Mesenchymal stem cell (in vitro differentiated cells and primary cell): ENCODE data around the gene IRF2BPL.
A peak's percentile ranks its signal among the peaks of the same experiment; 100 is the strongest.

ENCODE experiments used
- DNase-seq: peaks from one replicate; pipeline ENCODE4 v3.0.0-alpha.2; 2013
- H2AFZ ChIP-seq: one replicate; pipeline ENCODE4 v1.6.1; 2013; ENCODE audit warnings: low read depth, mild to moderate bottlenecking, control low read depth, inconsistent platforms, low read length, moderate library complexity
- H2AK5ac ChIP-seq: 2 replicates; pipeline ENCODE4 v1.6.1; 2013; ENCODE audit warnings: low read length, moderate library complexity, mild to moderate bottlenecking, inconsistent platforms; ENCODE audit not compliant: severe bottlenecking
- H2BK120ac ChIP-seq: one replicate; pipeline ENCODE4 v1.6.1; 2013; ENCODE audit warnings: low read depth, mild to moderate bottlenecking, inconsistent platforms, low read length, moderate library complexity
- H2BK12ac ChIP-seq, 2 experiments: one replicate each; pipeline ENCODE4 v1.6.1; 2013; ENCODE audit warnings: inconsistent platforms in 2 of 2, low read length in 2 of 2, mild to moderate bottlenecking in 2 of 2, moderate library complexity in 2 of 2, control low read depth in 1 of 2
- H2BK15ac ChIP-seq: one replicate; pipeline ENCODE4 v1.6.1; 2013; ENCODE audit warnings: mild to moderate bottlenecking, low read depth, inconsistent platforms; ENCODE audit not compliant: poor library complexity, severe bottlenecking
- H2BK5ac ChIP-seq: 2 replicates; pipeline ENCODE4 v1.6.1; 2013; ENCODE audit warnings: low read depth, mild to moderate bottlenecking, low read length, control low read depth, inconsistent platforms; ENCODE audit not compliant: poor library complexity, severe bottlenecking
- H3K14ac ChIP-seq, 2 experiments: one replicate each; pipeline ENCODE4 v1.6.1; 2013; ENCODE audit warnings: inconsistent platforms in 2 of 2, low read length in 2 of 2, control low read depth in 1 of 2, mild to moderate bottlenecking in 1 of 2, moderate library complexity in 1 of 2
- H3K18ac ChIP-seq, 2 experiments: one replicate each; pipeline ENCODE4 v1.6.1; 2013; ENCODE audit warnings: inconsistent platforms in 2 of 2, low read length in 2 of 2, control low read depth in 1 of 2, low read depth in 1 of 2, mild to moderate bottlenecking in 1 of 2
- H3K23ac ChIP-seq, 2 experiments: one replicate each; pipeline ENCODE4 v1.6.1; 2013; ENCODE audit warnings: inconsistent platforms in 2 of 2, low read length in 2 of 2, mild to moderate bottlenecking in 2 of 2, moderate library complexity in 2 of 2, control low read depth in 1 of 2
- H3K27ac ChIP-seq: 2 replicates; pipeline ENCODE4 v1.5.1; 2013; ENCODE audit warnings: mild to moderate bottlenecking, moderate library complexity, low read length, control low read depth, inconsistent platforms; ENCODE audit not compliant: poor library complexity, severe bottlenecking
- H3K27me3 ChIP-seq, 2 experiments: 2 replicates each; pipeline versions ENCODE4 v1.6.1 to v1.7.0; 2013; ENCODE audit warnings: low read length in 2 of 2, mild to moderate bottlenecking in 2 of 2, moderate library complexity in 2 of 2, control low read depth in 1 of 2, inconsistent platforms in 1 of 2; ENCODE audit not compliant: control insufficient read depth in 1 of 2, insufficient read depth in 1 of 2
- H3K36me3 ChIP-seq, 2 experiments: 2 replicates each; pipeline versions ENCODE4 v1.6.1 to v1.7.0; 2013; ENCODE audit warnings: low read length in 2 of 2, control low read depth in 1 of 2, inconsistent platforms in 1 of 2, low read depth in 1 of 2, mild to moderate bottlenecking in 1 of 2; ENCODE audit not compliant: insufficient read depth in 2 of 2, control insufficient read depth in 1 of 2
- H3K4ac ChIP-seq, 2 experiments: one replicate each; pipeline ENCODE4 v1.6.1; 2013; ENCODE audit warnings: inconsistent platforms in 2 of 2, low read length in 2 of 2, mild to moderate bottlenecking in 2 of 2, moderate library complexity in 2 of 2, control low read depth in 1 of 2, low read depth in 1 of 2
- H3K4me1 ChIP-seq: 2 replicates; pipeline ENCODE4 v1.6.1; 2013; ENCODE audit warnings: low read depth, low read length, control low read depth; ENCODE audit not compliant: control insufficient read depth, insufficient read depth
- H3K4me2 ChIP-seq: 2 replicates; pipeline ENCODE4 v1.6.1; 2013; ENCODE audit warnings: low read length, mild to moderate bottlenecking, inconsistent platforms; ENCODE audit not compliant: poor library complexity, severe bottlenecking
- H3K4me3 ChIP-seq, 2 experiments: 2 replicates each; pipeline versions ENCODE4 v1.5.1 to v1.7.0; 2013; ENCODE audit warnings: low read length in 2 of 2, mild to moderate bottlenecking in 2 of 2, control low read depth in 1 of 2, low read depth in 1 of 2; ENCODE audit not compliant: insufficient read depth in 1 of 2
- H3K79me1 ChIP-seq: replicated peaks from 2 replicates; pipeline ENCODE4 v1.6.1; 2013; ENCODE audit warnings: mild to moderate bottlenecking, control low read depth, low read length, inconsistent platforms; ENCODE audit not compliant: poor library complexity, severe bottlenecking
- H3K9ac ChIP-seq: 2 replicates; pipeline ENCODE4 v1.7.0; 2013; ENCODE audit warnings: mild to moderate bottlenecking, low read length, moderate library complexity
- H3K9me3 ChIP-seq: 2 replicates; pipeline ENCODE4 v1.7.0; 2013; ENCODE audit warnings: mild to moderate bottlenecking, low read length; ENCODE audit not compliant: control insufficient read depth
- H4K8ac ChIP-seq: one replicate; pipeline ENCODE4 v1.6.1; 2013; ENCODE audit warnings: inconsistent platforms, mild to moderate bottlenecking, low read length, moderate library complexity
- H4K91ac ChIP-seq: one replicate; pipeline ENCODE4 v1.6.1; 2013; ENCODE audit warnings: mild to moderate bottlenecking, low read length, inconsistent platforms
- WGBS: methylation state at CpG from one replicate; pipeline ENCODE4 v1.1.7; 2013; ENCODE audit warnings: mixed read lengths; 5-methylcytosine and 5-hydroxymethylcytosine counted together

The IRF2BPL gene

GRCh38 chr14:77006132-77006531 is 22.4 kb downstream of the IRF2BPL start:
- Histone ChIP-seq H3K23ac (no peak overlapping the region), H2BK5ac (no peak overlapping the region), H2BK15ac (no peak overlapping the region), H4K8ac (no peak overlapping the region), H3K79me1 (no peaks in the 10 kb centered on the region), H3K27ac (no peak overlapping the region), H3K4ac (no peak overlapping the region), H2BK120ac (no peak overlapping the region), H3K9me3 (no peaks in the 10 kb centered on the region), H3K9ac (no peak overlapping the region), H3K36me3 (no peaks in the 10 kb centered on the region), H4K91ac (no peak overlapping the region), H3K4me2 (no peak overlapping the region), H3K27me3 (peaks cover 0 to 3% of the 10 kb centered on the region in 2 experiments), H3K18ac (no peak overlapping the region), H2AK5ac (no peak overlapping the region), H3K14ac (no peak overlapping the region), H2AFZ (no peak overlapping the region), H3K4me3 (no peak overlapping the region), H3K4me1 (peaks cover 11% of the 10 kb centered on the region), H2BK12ac (no peak overlapping the region)
- no peak for DNase-seq
- 81% methylated on average over 9 of the region's 9 CpGs for WGBS

GRCh38 chr14:77005559-77005958 is 22.9 kb downstream of the IRF2BPL start:
- no peak for DNase-seq
- Histone ChIP-seq H4K91ac (no peak overlapping the region), H3K9me3 (no peaks in the 10 kb centered on the region), H3K79me1 (no peaks in the 10 kb centered on the region), H4K8ac (no peak overlapping the region), H3K23ac (no peak overlapping the region), H2BK12ac (no peak overlapping the region), H3K4ac (no peak overlapping the region), H3K4me2 (no peak overlapping the region), H2BK5ac (no peak overlapping the region), H3K27ac (no peak overlapping the region), H3K4me1 (peaks cover 15% of the 10 kb centered on the region), H2BK15ac (no peak overlapping the region), H3K14ac (no peak overlapping the region), H3K27me3 (peaks cover 0 to 2% of the 10 kb centered on the region in 2 experiments), H2AFZ (no peak overlapping the region), H3K9ac (no peak overlapping the region), H2BK120ac (no peak overlapping the region), H3K18ac (no peak overlapping the region), H3K36me3 (no peaks in the 10 kb centered on the region), H3K4me3 (no peak overlapping the region), H2AK5ac (no peak overlapping the region)
- WGBS, result 86% methylated on average over 3 of the region's 3 CpGs

- Histone ChIP-seq H3K36me3 (no peaks in the 10 kb centered on the region), H3K79me1 (no peaks in the 10 kb centered on the region), H3K4me1 (peaks cover 20% of the 10 kb centered on the region), H3K18ac (peak overlapping the region in 1 of 2 experiments; percentile 18), H4K8ac (no peak overlapping the region), H3K4me3 (no peak overlapping the region), H3K9me3 (no peaks in the 10 kb centered on the region), H2BK5ac (no peak overlapping the region), H2BK12ac (no peak overlapping the region), H3K14ac (no peak overlapping the region), H4K91ac (no peak overlapping the region), H2AK5ac (no peak overlapping the region), H2AFZ (no peak overlapping the region), H2BK15ac (no peak overlapping the region), H2BK120ac (no peak overlapping the region), H3K27me3 (no peaks in the 10 kb centered on the region), H3K27ac (no peak overlapping the region), H3K9ac (no peak overlapping the region), H3K4ac (no peak overlapping the region), H3K4me2 (no peak overlapping the region), H3K23ac (no peak overlapping the region)
- DNase-seq, result no peak
- WGBS, result 78% methylated on average over 9 of the region's 9 CpGs
Measured at GRCh38 chr14:77004711-77005460, 23.6 kb downstream of the IRF2BPL start.

- peaks cover 24% of the 10 kb centered on the region for H3K4me1 ChIP-seq
- H3K4ac ChIP-seq, result no peak overlapping the region
- peak; percentile 65 for DNase-seq
- H4K8ac ChIP-seq, result no peak overlapping the region
- no peak overlapping the region for H4K91ac ChIP-seq
- no peak overlapping the region for H3K9ac ChIP-seq
- no peak overlapping the region for H2AFZ ChIP-seq
- H2BK120ac ChIP-seq, result no peak overlapping the region
- no peak overlapping the region for H2BK15ac ChIP-seq
- H3K79me1 ChIP-seq, result no peaks in the 10 kb centered on the region
- H2BK12ac ChIP-seq, result peak overlapping the region in 1 of 2 experiments; percentile 68
- no peak overlapping the region for H3K14ac ChIP-seq
- WGBS, result 69% methylated on average over 5 of the region's 5 CpGs
- H3K36me3 ChIP-seq, result no peaks in the 10 kb centered on the region
- H3K9me3 ChIP-seq, result no peaks in the 10 kb centered on the region
- no peak overlapping the region for H3K23ac ChIP-seq
- H2BK5ac ChIP-seq, result no peak overlapping the region
- H3K27ac ChIP-seq, result no peak overlapping the region
- no peak overlapping the region for H2AK5ac ChIP-seq
- H3K4me2 ChIP-seq, result no peak overlapping the region
- peak overlapping the region in 1 of 2 experiments; percentile 63 for H3K18ac ChIP-seq
- no peak overlapping the region for H3K4me3 ChIP-seq
- H3K27me3 ChIP-seq, result no peaks in the 10 kb centered on the region
Measured at GRCh38 chr14:77003960-77004710, 24.4 kb downstream of the IRF2BPL start.
